Measurements from ENCODE around the gene LRRC32. TPM values are rescaled to one million over a fixed set of nuclear protein-coding genes. Genes with fewer than 3 reads are reported as not detected.

LRRC32 gene
- total RNA-seq, 1 donor from 2014 or later, result 25.8 TPM

DNA sequence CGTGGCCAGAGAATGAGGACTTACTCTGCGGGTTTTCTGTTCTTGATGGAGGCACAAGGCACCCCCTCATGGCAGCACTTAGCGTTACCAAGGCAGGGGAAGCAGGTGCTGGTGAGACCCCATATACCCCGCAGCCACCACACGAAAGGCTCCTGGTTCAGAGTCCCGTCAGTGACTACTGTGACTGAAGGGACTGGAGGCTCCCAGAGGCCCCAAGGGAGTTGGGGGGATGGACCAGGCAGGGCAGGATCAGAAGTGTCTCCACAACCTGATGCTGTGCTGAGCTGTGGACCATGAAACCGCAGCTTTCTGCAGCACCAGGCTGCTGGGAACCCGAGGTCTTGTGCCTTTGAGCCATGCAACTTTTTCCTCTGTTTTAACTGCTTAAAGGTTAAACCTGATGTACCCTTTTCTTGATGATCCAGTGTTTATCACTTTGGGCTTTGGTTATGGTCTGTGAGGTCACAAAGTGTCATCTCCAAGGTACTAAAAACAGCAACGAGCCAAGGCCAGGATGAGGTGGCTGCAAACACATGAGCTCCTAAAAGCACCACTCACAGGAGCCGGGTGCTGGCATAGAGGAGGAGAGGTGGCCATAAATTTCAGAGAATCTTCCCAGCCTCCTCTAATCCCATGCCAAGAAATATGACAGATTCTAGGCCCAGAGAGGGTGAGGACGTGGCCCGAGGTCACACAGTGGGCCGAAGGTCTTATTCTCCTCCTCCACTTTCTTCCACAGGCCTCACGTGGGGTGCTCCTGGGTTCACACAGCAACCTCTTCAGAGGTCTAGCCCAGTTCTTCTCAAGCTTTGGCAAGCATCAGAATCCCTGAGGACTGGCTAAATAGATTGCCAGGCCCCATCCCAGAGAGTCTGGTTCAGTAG, 4.2 kb upstream of the LRRC32 start:
- peak overlapping the region; percentile 92 for H3K27ac Mint-ChIP-seq
- peak overlapping the region; percentile 24 for H3K4me3 Mint-ChIP-seq
- peaks cover under 1% of the 10 kb centered on the region for H3K36me3 Mint-ChIP-seq (ENCODE audit: low read depth)
- CTCF ChIA-PET, result interaction anchor here (0.9 to 6.6 kb wide), 4 partner anchors 12 to 76 kb away, joined by 3 to 62 read pairs (median 5); no protein-coding TSS in a partner anchor
- TF ChIP-seq, protein P1, sequence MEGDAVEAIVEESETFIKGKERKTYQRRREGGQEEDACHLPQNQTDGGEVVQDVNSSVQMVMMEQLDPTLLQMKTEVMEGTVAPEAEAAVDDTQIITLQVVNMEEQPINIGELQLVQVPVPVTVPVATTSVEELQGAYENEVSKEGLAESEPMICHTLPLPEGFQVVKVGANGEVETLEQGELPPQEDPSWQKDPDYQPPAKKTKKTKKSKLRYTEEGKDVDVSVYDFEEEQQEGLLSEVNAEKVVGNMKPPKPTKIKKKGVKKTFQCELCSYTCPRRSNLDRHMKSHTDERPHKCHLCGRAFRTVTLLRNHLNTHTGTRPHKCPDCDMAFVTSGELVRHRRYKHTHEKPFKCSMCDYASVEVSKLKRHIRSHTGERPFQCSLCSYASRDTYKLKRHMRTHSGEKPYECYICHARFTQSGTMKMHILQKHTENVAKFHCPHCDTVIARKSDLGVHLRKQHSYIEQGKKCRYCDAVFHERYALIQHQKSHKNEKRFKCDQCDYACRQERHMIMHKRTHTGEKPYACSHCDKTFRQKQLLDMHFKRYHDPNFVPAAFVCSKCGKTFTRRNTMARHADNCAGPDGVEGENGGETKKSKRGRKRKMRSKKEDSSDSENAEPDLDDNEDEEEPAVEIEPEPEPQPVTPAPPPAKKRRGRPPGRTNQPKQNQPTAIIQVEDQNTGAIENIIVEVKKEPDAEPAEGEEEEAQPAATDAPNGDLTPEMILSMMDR (IDR thresholded peaks at IDR 0.05), result no peak
- POLR2A ChIA-PET, result interaction anchor here (1.0 to 7.9 kb wide), 7 partner anchors 9 to 76 kb away, joined by 3 to 193 read pairs (median 24); no protein-coding TSS in a partner anchor
- DNase-seq (peak; percentile 61), ATAC-seq (ENCODE audit: low read depth) (peak; percentile 22)
- H3K4me1 Mint-ChIP-seq, result peaks cover 77% of the 10 kb centered on the region
- no peaks in the 10 kb centered on the region for H3K9me3 Mint-ChIP-seq
- H3K27me3 Mint-ChIP-seq, result peaks cover 15% of the 10 kb centered on the region
- intact Hi-C loops (cut with micrococcal nuclease), result loop anchor here (1.0 to 10.0 kb wide), 6 partner anchors 63 to 852 kb away; partner anchors contain the start of genes ACER3 and EMSY

DNA sequence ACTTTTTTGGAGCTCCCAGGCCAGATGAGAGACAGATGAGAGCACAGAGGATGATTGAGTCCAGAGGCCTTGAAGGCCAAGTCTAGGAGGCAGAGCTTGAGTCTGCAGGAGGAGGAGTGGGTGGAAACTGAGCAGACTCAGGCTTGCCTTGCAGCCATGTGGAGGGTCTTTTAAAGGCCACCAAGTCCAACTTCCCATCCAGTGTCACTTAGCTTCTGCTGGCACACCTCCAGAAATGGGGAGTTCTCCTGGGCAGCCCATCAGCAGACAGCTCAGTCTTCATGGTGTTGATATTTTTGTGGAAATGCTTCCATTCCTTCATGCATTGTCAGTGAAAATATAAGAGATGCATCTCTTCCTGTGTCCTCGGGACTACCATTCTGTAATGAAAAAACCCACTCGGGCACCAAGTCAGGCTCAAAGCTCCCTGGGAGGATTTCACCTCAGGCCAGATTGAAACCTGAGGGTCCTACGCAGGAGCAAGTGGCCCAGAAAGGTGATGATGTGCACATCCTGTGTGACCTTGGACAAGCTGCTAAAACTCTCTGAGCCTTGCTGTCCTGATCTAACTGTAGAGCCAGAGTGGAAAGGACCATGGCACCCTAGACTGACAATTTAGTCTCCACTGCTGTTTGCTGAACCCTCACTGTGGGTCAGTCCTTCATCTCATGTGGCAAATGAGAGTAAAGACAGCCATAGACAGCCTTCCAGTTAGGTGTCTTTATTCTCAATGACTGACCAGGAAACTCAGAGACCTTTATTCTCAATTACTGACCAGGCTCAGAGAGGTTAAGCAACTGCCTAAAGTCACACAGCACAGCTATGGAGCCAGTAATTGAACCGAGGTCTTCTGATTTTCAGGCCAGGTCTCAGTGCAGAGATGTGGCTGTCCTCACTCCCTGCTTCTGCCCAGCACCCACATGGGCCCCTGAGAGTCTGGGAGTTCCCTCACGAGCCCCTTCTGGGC, 2.9 kb upstream of the LRRC32 start:
- no peaks in the 10 kb centered on the region for H3K9me3 Mint-ChIP-seq
- POLR2A ChIA-PET, result interaction anchor here (0.6 to 7.9 kb wide), 13 partner anchors 11 to 846 kb away, joined by 3 to 193 read pairs (median 5); no protein-coding TSS in a partner anchor
- H3K4me1 Mint-ChIP-seq, result peaks cover 84% of the 10 kb centered on the region
- H3K27ac Mint-ChIP-seq, result peak overlapping the region; percentile 92
- H3K4me3 Mint-ChIP-seq, result peak overlapping the region; percentile 73
- DNase-seq (no peak), ATAC-seq (ENCODE audit: low read depth) (peak; percentile 4)
- CTCF ChIA-PET, result interaction anchor here (0.9 to 6.6 kb wide), 7 partner anchors 7 to 161 kb away, joined by 3 to 62 read pairs (median 4); no protein-coding TSS in a partner anchor
- intact Hi-C loops (cut with micrococcal nuclease), result loop anchor here (1.0 to 10.0 kb wide), 10 partner anchors 37 to 983 kb away; partner anchors contain the start of genes ACER3, EMSY, GVQW3 and THAP12
- H3K27me3 Mint-ChIP-seq, result peaks cover 12% of the 10 kb centered on the region
- TF ChIP-seq, protein P1 (IDR thresholded peaks at IDR 0.05), result no peak
- peaks cover 4% of the 10 kb centered on the region for H3K36me3 Mint-ChIP-seq (ENCODE audit: low read depth)

DNA sequence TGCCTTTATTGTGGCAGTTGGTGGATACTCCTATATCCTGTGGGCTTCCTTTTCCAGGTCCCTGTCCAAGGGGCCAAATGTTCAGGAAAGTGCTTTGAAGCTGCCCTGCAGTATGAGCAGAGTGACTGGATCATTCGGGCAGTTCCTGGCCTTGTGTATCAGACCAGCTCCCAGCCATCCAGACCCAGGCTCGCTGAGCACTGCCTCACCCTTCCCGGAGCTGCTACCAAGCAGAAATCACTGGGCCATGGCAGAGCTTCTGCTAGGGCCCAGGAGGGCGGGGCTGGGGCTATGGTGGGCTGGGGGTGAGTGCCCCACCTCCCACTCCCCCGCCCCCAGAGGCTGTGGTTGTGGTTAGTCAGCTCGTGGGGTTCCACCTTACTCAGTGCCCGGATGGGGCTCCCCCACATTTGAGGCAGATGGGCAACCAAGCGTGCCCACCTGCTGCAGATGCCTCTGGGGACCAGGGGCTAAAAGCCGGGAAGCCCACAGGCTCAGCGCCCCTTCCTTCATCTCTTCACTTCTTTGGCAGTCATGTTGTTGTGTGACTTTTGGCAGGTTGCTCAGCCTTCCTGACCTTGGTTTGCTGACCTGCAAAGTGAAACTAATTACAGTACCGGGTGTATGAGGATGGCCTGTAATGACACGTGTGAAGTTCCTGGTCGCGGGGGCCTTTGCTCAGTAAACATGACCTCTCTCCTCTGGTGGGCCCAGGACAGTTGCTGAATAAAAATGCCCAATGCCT, 2.1 kb upstream of the LRRC32 start:
- peaks cover 21% of the 10 kb centered on the region for H3K27me3 Mint-ChIP-seq
- peaks cover 4% of the 10 kb centered on the region for H3K36me3 Mint-ChIP-seq (ENCODE audit: low read depth)
- H3K4me3 Mint-ChIP-seq, result peak overlapping the region; percentile 73
- ChIA-PET CTCF (interaction anchor here (0.8 to 6.6 kb wide), 8 partner anchors 8 to 160 kb away, joined by 3 to 62 read pairs (median 3); no protein-coding TSS in a partner anchor), POLR2A (interaction anchor here (0.5 to 7.9 kb wide), 16 partner anchors 9 to 846 kb away, joined by 3 to 193 read pairs (median 4); no protein-coding TSS in a partner anchor)
- H3K27ac Mint-ChIP-seq, result peak overlapping the region; percentile 92
- no peaks in the 10 kb centered on the region for H3K9me3 Mint-ChIP-seq
- intact Hi-C loops (cut with micrococcal nuclease), result loop anchor here (1.0 to 10.0 kb wide), 10 partner anchors 30 to 982 kb away; partner anchors contain the start of genes ACER3, EMSY, GVQW3 and THAP12
- TF ChIP-seq, protein P1 (IDR thresholded peaks at IDR 0.05), result no peak
- DNase-seq, result peak; percentile 89
- peak; percentile 75 for ATAC-seq (ENCODE audit: low read depth)
- H3K4me1 Mint-ChIP-seq, result peaks cover 84% of the 10 kb centered on the region

- intact Hi-C loops (cut with micrococcal nuclease), result loop anchor here (1.0 to 10.0 kb wide), 10 partner anchors 29 to 981 kb away; partner anchors contain the start of genes ACER3, EMSY, GVQW3 and THAP12
- TF ChIP-seq, protein P1 (IDR thresholded peaks at IDR 0.05), result no peak
- POLR2A ChIA-PET, result interaction anchor here (0.5 to 7.9 kb wide), 13 partner anchors 8 to 799 kb away, joined by 3 to 193 read pairs (median 6); no protein-coding TSS in a partner anchor
- Mint-ChIP-seq H3K9me3 (no peaks in the 10 kb centered on the region), H3K27me3 (peaks cover 22% of the 10 kb centered on the region), H3K4me3 (peak overlapping the region; percentile 79), H3K27ac (peak overlapping the region; percentile 92), H3K4me1 (peaks cover 88% of the 10 kb centered on the region), H3K36me3 (ENCODE audit: low read depth) (peaks cover 4% of the 10 kb centered on the region)
- DNase-seq (no peak), ATAC-seq (ENCODE audit: low read depth) (no peak)
- CTCF ChIA-PET, result interaction anchor here (0.8 to 6.6 kb wide), 5 partner anchors 9 to 73 kb away, joined by 3 to 62 read pairs (median 4); no protein-coding TSS in a partner anchor
Measured at GRCh38 chr11:76671626-76672309, 1.2 kb upstream of the LRRC32 start.

Measured in activated B cell treated with CpG ODN at 0.5 μM for 24 hours (primary cell).